ENCODE results near the gene OSBPL8.
A peak's percentile ranks its signal among the peaks of the same experiment; 100 is the strongest.

GRCh38 chr12:76559400-76560085 is at the start of gene OSBPL8:
- peak in 5 of 6 experiments; percentile 8 to 28 (median 18) for TF ChIP-seq CTCF (IDR thresholded peaks at IDR 0.05)
- TF ChIP-seq POLR2A (IDR thresholded peaks at IDR 0.05): peak; percentile 59 to 89

All from adrenal gland (tissue), 5 donors.